Peyer's patch (tissue), 4 donors: ENCODE measurements around the gene HMX1.

Experiments used
- POLR2A ChIP-seq, 2 donors: fragments of 450-650 bp; IDR thresholded peaks; one replicate each; pipeline ENCODE4 v1.5.1; 2017; ENCODE audit warnings: antibody characterized with exemption in 2 of 2, mild to moderate bottlenecking in 2 of 2, moderate library complexity in 2 of 2
- TF ChIP-seq, protein P1 (sequence below), 6 experiments: fragments of 450-650 bp in 4 of 6; fragments of 200-600 bp in 2 of 6; sonication (generic) in 1 of 6; IDR thresholded peaks; one replicate each; pipeline ENCODE4 v1.5.1; 2017 to 2019; ENCODE audit warnings: antibody characterized with exemption in 6 of 6, mild to moderate bottlenecking in 3 of 6, moderate library complexity in 1 of 6

DNA sequence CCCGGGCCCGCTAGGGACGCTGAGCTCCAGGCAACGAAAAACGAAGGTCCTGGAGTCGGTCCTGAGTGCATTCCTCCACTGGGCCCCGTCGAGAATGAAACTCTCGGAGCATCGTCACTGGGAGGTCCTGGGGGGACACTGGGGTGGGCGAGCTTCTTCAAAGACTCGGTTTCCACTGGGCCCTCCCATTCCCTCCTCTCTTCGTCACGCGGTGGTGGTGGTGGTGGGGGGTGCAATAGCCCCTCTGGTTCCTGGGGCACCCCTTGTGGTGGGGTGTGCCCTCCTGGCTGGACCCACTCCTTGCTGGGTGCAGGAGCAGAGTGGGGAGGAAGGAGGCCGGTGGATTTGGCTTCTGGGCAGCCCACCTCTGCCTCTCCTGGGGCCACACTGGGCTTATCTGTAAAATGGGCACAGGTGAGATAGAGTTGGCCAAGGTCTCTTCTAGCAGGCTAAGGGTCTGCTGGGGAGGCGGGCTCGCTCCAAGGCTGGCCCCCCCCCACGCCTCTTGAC lies 12.9 kb downstream of the HMX1 start:
- TF ChIP-seq POLR2A (IDR thresholded peaks at IDR 0.05): no peak
- TF ChIP-seq, protein P1, sequence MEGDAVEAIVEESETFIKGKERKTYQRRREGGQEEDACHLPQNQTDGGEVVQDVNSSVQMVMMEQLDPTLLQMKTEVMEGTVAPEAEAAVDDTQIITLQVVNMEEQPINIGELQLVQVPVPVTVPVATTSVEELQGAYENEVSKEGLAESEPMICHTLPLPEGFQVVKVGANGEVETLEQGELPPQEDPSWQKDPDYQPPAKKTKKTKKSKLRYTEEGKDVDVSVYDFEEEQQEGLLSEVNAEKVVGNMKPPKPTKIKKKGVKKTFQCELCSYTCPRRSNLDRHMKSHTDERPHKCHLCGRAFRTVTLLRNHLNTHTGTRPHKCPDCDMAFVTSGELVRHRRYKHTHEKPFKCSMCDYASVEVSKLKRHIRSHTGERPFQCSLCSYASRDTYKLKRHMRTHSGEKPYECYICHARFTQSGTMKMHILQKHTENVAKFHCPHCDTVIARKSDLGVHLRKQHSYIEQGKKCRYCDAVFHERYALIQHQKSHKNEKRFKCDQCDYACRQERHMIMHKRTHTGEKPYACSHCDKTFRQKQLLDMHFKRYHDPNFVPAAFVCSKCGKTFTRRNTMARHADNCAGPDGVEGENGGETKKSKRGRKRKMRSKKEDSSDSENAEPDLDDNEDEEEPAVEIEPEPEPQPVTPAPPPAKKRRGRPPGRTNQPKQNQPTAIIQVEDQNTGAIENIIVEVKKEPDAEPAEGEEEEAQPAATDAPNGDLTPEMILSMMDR (IDR thresholded peaks at IDR 0.05): no peak
